NCI-H82 treated with DMSO at 0.1 percent for 48 hours (cell line): Measurements from ENCODE around the gene ARSG.
"Not testable (repeated sequence)": the region's sequence is repeated elsewhere in the genome, so short reads cannot be mapped to it uniquely, and the experiment has no call there.

Experiments
- DNase-seq: peaks from one replicate; lab custom pipeline; 2025; ENCODE audit not compliant: unreplicated experiment; lab: John Stamatoyannopoulos, UW

ARSG gene

DNA sequence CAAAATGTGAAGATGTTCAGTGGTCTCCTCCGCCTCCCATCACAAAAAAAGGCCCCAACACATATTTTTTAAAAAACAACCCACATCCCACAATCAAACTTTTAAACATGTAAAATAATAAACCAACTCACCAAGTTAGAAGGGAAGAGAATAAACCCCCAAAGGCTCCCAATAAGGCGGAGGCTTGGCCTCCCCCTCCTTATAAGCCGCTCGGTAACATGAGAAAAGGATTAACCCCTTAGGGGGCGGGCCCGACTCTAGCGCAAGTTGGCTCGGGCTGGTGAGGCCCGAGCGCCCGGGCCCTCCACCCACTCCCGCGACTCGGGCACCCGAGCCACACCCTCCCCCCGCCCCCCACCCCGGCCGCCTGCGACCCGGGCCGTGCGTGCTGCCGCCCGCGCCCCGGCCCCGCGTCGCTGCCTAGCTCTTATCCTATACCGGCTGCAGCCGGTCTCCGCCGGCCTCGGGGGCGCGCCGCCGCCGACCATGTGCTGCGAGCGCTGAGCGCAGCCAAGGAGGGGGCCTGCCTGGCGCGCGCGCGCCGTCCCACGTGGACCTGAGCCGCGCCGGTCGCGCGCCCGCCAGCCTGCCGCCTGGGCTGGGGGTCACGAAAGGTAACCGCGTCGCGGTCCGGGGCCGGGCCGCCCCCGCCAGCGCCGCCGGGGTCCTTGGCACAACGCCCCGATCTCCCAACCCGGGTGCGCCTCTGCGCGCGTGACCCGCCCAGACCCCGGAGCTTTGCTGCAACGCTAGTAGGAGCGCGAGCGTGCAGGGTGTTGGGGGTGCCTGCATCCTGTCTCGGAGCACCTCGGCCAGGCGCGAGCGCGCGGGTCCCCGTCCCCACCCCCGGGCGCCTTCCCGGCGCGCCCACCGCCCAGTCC, at the start of gene ARSG, which contains the start of gene SLC16A6:
Gene ARSG (plus strand): TSS at position 541 of the 881 bp plus-strand sequence. CDS start 15,999 bp downstream, outside the sequence.
Gene SLC16A6 (minus strand): TSS at position 173 of the 881 bp plus-strand sequence. CDS start 12,807 bp downstream, outside the sequence.
- DNase-seq, result peak; percentile 79

DNA sequence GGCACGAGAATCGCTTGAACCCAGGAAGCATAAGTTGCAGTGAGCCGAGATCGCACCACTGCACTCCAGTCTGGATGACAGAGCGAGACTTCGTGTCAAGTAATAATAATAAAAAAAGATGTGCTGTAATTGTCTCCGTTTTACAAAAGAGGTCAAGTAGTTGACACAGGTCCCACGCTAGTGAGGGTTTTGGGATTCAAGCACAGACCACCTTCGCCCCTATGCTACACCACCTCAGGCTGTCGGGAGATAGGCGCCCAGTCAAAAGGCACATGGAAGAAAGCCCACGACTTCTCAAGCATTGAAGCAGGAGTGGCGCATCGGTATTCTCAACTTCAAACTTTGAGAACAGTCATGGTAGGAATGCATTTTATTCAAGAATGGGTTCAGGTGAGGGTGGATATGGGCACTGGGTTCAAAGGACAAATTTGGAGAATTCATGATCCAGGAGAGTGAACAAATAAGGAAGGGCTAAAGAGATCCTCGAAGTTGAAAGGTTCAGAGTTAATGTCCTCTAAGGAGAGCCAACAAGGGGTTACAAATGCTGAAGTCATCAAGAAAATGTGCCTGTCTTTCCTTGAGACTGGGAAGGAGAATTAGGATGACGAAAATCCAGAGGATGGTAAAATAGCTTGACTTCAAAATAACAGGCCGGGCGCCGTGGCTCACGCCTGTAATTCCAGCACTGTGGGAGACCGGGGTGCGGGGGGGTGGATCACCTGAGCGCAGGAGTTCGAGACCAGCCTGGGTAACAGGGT, 44.8 kb upstream of the ARSG start:
- DNase-seq, result no peak

DNA sequence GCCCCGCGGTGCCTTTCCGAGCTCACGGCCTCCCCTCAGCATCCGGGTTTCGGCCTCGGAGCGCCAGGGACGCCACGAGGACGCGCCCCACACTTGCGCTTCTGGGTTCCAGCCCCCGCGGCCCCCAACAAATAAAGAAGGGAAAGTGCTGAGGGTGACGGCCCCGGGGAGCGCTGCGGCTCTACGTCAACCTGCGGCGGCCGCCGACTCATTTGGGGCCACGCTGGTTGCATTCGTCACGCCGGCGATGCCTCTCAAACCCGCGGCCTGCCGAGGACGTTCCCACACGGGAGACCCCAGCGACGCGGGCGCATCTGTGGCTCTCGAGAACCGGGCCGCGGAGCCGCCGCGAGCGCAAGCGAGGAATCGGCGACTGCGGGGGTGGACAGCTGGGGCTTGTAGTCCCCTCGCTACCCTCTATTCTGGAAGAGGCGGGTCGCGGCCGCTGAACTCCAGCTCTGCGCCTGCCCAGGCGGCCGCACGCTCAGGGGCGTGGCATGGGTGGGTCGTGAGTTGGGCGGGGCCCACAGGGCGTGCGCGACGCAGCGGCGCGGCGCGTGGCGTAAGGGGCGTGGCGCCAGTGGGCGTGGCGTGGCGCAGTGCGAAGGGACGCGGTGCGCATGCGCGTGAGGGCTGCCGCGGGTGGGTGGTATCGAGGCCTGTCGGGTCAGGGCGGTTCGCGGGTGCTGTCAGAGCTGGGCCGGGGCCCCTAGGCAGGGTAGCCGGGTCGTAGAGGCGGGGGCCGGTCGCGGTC, 43.7 kb upstream of the ARSG start, which contains the start of gene AMZ2:
Gene AMZ2 (plus strand): TSS at position 599 of the 754 bp plus-strand sequence. CDS start 2,145 bp downstream, outside the sequence.
- DNase-seq, result peak; percentile 80

DNA sequence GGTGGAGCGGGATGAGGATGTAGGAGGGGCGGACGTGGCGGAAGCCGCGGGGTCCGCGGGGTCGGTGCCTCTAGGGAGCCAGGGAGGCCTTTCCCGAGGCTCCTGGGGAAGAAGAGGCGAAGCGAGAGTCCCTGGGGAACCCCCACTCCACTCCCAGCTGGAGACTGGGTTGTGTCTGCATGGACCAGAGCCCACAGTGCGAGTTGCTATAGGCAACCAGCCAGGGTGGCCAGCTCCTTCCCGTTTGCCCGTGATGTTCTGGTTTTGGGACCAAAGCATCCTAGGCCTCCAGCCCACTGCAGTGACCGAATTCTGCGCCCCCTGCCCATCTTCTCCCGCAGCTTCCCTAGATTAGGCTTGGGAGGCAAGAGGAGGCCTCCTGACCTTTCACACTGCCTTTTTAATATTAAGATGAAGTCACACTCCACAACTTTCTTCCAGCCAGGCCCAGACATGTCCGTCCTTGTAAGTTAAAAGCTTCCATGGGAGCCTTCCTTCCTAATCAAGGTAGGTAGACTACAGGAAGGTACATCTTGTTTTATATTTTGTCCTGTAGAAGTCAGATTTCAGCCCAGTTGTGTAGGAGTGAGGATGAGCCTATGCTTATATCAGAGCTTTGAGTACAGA, 43.0 kb upstream of the ARSG start:
- no peak for DNase-seq

DNA sequence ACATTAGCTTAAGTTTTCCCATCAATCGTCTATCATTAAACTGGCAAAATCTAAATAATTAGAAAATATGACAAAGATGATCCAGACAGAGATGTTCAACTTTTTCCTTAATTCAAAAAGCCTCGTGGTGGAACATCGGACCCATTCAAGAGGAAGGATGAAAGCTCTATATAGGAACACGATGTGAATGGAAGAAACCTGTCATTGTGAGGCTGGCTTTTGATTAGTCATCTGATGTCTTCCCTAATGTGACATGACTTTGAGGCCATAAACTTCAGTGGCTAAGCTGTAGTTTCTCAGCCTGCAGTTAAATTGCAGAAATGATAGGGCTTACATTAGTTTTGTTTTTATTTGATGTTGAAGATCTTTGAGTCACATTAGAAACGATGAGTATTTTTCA, 42.4 kb upstream of the ARSG start:
- no peak for DNase-seq

DNA sequence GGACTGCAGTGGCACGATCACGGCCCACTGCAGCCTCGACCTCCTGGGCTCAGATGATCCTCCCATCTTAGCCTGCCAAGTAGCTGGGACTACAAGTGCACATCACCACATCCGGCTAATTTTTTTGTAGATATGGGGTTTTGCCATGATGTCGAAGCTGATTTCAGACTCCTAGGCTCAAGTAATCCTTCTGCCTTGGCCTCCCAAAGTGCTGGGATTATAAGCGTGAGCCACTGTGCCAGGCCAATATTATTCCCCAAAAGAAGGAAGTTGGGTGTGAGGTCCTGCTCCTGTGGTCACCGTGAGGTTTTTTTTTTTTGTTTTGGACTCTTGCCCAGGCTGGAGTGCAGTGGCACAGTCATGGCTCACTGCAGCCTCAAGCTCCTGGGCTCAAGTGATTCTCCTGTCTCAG, 41.9 kb upstream of the ARSG start:
- DNase-seq, result no peak

DNA sequence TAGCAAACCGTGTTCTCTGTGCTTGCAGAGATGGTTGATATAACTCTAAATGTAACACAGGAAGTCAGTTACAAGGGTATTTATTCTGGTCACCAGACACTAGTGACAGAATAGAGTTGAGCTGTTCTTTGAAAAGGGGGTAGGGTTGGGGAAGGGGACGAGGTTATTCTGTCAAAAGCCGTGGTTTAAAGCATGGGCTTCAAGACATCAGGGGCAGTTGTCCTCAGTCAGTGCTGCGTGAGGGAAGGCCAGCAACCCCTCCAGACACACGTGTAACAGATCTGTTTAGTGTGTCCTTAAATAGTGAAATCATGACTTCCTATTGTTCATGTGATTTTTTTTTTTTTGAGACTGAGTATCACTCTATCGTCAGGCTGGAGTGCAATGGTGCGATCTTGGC, 37.9 kb upstream of the ARSG start:
- not testable (repeated sequence) for DNase-seq

DNA sequence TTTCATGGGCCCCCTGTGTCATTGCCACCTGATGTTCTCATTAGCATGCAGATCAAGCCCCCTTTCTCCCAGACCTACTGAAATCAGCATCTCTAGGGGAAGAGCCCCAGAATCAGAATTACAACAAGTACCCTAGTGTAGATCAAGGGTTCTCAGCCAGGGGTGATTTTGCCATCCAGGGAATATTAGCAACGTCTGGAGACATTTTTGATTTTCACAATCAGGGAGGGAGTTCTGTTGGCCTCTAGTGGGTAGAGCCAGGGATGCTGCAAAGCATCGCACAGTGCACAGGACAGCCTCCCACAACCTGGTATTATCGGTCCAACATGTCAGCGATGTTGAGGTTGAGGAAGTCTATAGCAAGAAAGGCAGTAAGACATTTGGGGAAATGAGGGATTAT, 36.1 kb upstream of the ARSG start:
- DNase-seq, result no peak

DNA sequence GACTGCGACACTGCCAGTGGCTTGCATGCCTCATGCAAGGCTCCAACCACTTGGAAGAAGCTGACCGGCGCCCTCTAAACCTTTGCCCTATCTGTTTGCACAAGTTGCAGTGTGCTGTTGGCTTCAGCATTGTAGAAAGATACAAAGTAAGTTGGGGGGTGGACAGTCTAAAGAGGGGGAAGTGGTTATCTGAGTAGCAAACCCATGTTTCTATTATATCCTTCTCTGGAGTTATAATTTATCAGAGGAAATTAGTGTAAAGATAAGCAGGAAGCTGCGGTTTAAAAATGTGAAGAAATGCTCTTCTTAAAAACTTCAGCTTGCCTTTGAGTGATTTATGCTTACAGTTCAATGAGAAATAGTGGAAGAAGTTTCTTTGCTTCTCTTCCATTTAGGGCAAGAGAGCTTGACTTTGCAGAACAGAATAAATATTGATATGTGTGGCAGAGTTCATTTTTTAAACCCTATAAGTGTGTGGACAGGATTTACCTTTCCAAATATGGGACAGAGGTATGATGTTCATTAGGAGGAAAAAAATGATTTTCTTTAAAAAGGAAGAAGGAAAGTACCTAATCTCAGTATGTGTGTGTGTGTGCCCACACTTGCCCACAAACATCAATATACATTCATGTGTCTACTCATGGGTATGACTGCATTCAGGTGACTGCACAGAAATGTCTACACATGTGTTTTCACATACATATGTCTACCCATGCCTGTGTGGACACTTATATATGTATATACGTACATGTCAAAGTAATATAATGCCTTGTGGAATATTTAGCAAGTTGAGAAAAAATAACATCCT, 35.4 kb upstream of the ARSG start:
- no peak for DNase-seq

DNA sequence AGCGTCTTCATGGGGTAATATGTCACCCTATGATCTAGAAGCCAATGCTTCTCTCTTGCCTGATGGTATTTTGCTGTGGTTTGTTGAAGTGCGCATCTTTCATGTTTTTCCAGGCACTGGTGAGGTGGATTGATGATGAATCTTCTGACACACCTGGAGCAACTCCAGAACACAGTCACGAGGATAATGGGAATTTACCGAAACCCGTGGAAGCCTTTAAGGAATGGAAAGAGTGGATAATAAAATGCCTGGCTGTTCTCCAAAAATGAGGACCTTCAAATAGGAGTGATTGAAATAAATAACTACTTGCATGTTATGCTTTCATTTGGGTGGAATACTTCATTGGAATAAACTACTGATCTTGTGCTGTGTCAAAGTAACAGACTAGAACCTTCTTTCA, 34.6 kb upstream of the ARSG start:
- not testable (repeated sequence) for DNase-seq

DNA sequence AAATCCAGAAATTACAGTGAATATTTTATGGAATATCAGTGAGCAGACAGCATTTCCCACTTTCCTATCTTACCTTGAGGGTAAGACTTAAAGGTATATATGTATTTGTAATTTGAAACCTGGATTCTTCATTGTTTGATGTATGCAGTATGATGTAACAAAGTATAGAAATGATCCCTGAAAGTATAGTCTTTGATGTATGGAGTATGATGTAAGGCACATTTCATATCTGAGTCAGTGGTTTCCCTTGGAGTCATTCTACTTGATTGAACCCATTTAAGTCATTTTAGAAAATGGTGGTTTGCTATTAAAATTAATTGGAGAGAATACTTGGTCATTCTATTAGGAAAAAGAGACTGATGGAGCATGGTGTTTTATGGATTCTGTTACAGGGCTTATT, 33.4 kb upstream of the ARSG start:
- no peak for DNase-seq

DNA sequence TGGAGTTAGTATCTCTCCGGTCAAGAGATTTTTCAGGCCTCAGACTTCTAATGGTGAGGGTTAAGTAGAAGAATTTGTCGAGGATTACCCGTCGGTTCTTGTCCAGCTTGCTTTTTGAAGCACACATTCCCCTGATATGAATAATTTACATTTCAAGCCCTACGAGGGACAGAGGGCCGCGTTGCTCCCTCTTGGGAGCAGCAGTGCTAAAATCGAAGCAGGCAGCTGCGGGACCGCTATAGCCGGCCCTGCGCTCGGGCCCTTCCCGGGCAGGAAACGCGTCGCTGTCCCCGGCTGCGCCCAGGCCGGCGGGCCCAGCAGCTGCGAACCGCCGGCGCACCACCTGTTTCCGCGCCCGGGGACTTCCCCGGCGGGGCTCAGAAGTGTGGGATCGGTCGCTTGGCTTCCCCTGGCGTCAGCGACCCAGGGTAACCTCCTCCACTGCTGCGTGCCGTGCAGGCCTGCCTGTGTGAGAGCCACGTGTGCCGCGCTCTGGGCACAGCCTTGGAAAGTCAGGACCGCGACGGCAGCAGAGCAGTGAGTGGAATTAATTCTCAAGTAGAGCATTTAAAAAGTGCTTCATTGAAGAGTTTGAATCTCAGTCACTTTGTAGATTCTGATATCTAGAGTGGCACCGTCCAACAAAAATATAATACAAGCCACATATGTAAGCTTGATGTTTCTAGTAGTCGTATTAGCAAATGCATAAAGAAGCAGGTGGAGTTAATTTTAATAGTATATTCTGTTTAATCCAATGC, 32.2 kb upstream of the ARSG start:
- not testable (repeated sequence) for DNase-seq

DNA sequence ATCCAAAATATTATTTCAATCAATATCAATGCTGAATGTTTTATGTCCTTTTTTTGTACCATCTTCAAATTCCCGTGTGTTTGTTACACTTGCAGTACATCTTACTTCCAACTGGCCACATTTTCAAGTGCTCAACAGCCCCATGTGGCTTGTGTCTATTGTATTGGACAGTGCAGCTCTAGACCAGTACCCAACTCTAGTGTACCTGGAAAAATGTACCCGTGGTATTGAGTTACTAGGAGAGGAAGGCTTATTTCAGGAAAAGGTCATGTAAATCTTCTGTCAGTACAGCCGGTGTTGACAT, 31.7 kb upstream of the ARSG start:
- peak; percentile 16 for DNase-seq

DNA sequence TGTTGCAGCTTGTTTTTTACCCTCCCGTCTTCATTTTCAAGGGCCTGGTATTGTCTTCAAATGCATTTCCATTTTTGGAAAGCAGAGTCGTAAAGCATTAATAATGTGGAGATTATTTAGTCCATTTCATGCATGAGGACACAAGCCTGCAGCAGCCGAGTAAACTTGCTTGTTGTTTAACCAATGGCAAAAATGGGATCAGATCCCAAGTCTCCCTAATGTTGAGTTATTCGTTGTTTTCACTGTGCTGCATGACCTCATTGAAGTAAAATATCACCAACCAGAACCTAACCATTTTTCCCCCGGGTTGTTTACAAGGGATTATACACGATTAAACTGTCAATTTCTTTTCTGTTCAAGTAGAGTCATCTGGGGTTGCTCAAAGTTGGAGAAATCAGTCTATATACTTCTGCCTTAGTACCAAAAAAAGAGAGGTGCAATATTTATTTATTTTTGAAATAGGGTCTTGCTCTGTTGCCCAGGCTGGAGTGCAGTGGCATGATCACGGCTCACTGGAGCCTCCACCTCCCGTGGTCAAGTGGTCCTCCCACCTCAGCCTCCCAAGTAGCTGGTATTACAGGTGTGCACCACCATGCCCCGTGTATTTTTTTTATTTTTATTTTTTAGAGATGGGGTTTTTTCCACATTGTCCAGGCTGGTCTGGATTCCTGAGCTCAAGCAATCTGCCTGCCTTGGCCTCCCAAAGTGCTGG, 31.1 kb upstream of the ARSG start:
- no peak for DNase-seq

DNA sequence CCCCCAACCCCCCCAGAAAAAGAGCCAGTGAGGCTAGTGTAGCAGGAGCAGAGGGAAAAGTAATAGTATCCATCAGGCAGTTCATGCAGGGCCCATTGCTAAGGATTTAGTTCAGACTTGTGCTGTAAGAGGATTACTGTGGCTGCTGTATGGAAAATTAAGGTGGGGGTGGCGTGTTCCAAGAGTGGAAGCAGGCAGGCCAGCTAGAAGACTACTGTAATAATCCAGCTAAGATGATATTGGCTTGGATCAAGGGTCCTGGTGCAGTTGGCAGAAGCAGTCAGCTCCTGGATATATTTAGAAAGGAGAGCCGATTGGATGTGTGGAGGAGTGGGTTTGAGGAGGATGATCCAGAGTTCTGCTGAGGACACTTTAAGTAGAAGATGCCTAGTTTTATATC, 28.8 kb upstream of the ARSG start:
- DNase-seq, result peak; percentile 99

DNA sequence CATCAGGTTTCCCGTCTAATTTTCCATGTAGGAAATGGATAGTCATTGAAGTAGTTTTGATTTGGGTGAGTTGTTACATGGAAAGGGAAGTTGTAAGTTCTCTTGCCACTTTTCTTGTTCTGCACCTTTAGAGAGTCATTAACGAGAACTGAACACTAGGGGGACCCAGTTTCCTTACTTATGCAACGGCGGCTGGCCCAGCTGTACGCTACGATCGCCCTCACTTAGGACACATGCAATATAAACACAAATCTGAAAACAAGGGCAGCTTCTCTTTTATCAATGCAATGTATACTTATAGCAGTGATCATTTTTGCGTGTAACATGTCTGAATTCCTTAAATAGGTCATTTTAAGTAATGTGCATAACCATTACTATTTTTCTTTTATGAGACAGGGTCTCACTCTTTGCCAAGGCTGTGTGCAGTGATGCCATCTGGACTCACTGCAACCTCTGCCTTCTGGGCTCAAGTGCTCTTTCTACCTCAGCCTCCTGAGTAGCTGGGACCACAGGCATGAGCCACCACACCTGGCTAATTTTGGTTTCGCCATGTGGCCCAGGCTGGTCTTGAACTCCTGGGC, 28.1 kb upstream of the ARSG start:
- not testable (repeated sequence) for DNase-seq

DNA sequence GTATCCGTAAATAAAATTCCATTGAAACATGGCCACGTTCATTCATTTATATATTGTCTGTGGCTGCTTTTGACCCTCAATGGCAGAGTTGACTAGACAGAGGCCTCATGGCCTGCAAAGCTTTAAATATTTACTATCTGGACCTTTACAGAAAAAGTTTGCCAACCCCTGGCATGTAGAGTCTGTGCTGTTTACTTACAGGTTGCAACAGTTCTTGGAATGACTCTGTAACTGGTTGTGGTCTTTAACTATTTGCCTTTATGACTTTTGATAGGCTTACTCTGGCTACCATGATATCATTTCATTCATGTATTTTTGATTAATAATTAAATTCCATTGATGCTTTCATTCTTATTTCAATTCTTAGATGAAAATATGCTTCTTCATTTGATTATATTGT, 25.5 kb upstream of the ARSG start:
- DNase-seq, result not testable (repeated sequence)

DNA sequence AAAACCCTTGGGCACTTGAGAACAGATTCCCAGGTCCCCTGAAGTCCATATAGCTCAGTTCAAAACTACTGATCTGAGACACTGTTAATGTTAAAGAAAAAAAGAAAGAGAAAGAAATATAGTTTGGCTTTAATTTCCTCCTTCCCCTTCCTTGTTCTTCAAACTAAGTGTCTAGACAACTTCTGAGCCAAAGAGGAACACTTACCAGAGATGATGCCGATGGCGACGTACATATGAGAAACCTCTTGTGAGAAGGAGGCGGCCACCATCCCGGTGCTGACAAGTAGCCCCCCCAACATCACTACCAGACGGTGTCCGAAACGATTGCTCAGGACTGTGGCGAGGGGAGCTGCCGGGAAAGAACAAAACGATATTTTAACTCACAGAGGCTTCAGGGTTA, 17.6 kb upstream of the ARSG start:
- DNase-seq, result no peak
